ENCODE results near the gene ARHGAP36.

The ARHGAP36 gene

GRCh38 chrX:131058136-131058868, at the start of gene ARHGAP36:
TSS of gene ARHGAP36 (plus strand) at chrX:131058346. CDS start at chrX:131081666, 23,320 bp downstream.
- no peak for DNase-seq

- no peak for DNase-seq
Measured at GRCh38 chrX:131010186-131010585, 48.0 kb upstream of the ARHGAP36 start.

GRCh38 chrX:131025336-131025735, 32.8 kb upstream of the ARHGAP36 start:
- DNase-seq, result no peak

GRCh38 chrX:131032354-131033230, 25.6 kb upstream of the ARHGAP36 start:
- no peak for DNase-seq

- no peak for DNase-seq
Measured at GRCh38 chrX:131034063-131034462, 24.1 kb upstream of the ARHGAP36 start.

DNA sequence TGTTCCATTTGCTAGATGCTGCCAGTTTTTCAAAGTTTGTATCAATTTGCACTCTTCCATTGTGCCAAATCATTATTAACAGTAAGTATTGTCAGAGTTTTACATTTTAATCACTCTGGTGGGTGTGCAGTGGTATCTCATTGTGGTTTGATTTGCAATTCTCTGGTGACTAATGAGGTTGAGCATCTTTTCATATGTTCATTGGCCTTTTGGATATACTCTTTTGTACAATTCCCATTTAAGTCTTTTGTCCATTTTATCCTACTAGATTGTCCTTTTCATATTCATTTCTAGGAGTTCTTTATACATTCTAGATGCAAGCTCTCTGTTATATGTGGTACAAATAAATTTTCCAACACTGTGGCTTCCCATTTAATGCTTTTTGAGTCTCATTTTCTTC, 17.4 kb upstream of the ARHGAP36 start:
- no peak for DNase-seq

DNA sequence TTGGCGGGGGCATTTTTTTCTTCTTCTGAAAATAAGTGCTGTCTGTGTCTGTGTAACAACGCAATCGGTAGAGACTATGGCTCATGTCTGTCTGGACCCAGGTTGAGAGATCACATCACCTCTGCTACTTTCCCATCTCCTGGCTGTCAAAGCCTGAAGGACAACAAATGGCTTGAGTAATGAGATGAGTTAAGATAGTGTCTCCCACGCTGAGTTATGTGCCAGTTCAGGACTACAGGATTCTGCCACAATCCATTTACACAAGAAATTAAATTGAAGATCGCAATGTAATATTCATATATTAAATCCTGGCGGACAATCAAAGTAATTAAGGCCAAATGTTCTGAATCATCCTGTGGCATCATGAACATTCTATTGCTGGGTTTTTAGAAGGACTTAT, 16.5 kb upstream of the ARHGAP36 start:
- DNase-seq, result no peak

- DNase-seq, result no peak
Measured at GRCh38 chrX:131045726-131046125, 12.4 kb upstream of the ARHGAP36 start.

DNA sequence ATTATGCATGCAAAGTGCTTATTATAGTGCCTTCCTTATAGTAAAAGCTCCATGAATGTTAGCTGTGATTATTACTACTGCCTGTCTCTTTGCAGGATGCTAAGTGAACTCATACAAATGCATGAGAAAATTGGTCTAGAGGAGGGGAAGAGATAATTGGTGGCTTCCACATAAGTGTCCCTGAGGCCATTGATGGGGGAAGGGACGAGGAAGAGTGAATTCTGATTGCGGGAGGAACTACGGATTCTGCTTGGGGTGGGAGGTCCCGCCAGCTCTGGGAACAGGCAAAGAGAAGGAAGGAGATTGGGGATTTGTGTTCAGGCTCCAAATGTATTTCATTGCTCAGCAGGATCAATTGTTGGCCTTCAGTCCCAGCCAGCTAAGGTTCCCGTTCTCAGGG, 11.6 kb upstream of the ARHGAP36 start:
- no peak for DNase-seq

- DNase-seq, result no peak
Measured at GRCh38 chrX:131047180-131047579, 11.0 kb upstream of the ARHGAP36 start.

- DNase-seq, result no peak
Measured at GRCh38 chrX:131053076-131053475, 5.1 kb upstream of the ARHGAP36 start.

DNA sequence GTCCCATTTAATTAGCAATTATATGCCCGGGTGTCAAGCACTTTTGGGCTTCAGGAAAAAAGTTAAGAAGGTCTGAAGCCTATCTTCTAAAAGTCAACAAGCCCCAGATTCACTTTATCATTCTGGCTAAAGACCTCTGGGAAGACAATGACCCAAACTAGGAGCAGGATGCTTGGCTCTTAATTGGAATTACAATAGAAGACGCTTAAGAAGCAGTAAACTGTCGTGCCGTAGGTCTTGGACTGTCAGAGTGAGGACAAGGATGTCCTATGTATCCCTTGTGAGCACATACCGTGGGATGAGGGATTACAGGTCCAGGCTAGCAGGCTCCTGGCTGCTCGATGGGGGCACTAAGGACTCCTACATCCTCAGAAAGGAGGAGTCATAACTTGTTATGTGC, 3.2 kb upstream of the ARHGAP36 start:
- no peak for DNase-seq

- no peak for DNase-seq
Measured at GRCh38 chrX:131057706-131058105, 440 bp upstream of the ARHGAP36 start.

GRCh38 chrX:131059246-131059645, 1.1 kb downstream of the ARHGAP36 start:
- DNase-seq, result no peak

DNA sequence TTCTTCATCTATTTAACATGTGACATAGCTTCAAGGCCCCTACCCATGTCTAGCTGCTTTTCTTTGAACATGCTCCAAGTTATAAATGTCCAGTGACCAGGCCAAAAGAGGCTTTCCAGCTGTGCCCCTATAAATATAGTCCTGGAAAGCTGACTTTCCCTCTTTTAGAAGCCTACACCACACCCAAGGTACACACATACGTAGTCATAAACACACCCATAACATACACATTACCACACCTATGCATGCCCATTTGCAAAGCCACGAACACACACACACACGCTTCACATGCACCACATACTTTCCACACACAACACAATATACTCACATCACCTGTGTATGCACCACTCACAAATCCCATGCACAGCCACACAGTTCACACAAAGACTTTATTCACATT, 2.0 kb downstream of the ARHGAP36 start:
- no peak for DNase-seq

DNA sequence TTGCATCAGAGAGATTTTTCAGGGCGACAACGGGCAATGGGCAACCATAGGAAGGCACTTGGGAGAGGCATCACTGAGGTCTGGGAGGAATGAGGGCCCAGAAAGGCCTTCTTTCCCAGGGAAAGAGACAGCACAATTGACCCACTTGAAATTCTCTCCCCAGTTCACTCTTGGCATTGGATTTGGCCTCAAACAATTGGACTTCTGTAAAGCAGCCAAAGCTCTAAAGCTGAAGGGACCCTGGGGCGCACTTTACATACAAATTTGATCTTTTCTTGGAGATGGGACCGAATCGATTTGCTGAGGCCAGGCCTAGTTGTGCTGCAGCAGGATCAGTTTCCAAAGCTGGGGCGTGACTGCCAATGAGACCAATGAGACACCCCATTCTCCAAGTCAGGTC, 3.2 kb downstream of the ARHGAP36 start:
- DNase-seq, result no peak

GRCh38 chrX:131063613-131064012, 5.5 kb downstream of the ARHGAP36 start:
- DNase-seq, result no peak

DNA sequence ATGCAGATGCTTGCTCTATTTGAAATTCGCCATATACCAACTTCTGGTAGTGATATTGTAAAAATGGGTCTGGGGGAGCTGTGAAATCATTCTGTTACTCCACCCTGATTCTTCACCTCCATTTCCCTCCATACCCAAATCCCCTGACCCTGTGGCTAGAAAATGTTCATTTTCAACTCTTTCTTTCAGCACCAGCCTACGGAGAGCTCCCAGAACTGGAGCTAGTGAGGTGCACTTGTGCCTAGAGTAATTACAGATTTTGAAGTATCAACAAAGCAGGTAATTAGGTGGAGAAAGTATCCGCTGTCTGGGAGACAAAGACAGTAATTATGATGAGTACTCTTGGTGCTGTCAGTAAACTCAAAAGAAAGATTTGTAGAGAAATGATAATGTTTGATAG, 8.1 kb downstream of the ARHGAP36 start:
- no peak for DNase-seq

- DNase-seq, result no peak
Measured at GRCh38 chrX:131067216-131067615, 9.1 kb downstream of the ARHGAP36 start.

DNA sequence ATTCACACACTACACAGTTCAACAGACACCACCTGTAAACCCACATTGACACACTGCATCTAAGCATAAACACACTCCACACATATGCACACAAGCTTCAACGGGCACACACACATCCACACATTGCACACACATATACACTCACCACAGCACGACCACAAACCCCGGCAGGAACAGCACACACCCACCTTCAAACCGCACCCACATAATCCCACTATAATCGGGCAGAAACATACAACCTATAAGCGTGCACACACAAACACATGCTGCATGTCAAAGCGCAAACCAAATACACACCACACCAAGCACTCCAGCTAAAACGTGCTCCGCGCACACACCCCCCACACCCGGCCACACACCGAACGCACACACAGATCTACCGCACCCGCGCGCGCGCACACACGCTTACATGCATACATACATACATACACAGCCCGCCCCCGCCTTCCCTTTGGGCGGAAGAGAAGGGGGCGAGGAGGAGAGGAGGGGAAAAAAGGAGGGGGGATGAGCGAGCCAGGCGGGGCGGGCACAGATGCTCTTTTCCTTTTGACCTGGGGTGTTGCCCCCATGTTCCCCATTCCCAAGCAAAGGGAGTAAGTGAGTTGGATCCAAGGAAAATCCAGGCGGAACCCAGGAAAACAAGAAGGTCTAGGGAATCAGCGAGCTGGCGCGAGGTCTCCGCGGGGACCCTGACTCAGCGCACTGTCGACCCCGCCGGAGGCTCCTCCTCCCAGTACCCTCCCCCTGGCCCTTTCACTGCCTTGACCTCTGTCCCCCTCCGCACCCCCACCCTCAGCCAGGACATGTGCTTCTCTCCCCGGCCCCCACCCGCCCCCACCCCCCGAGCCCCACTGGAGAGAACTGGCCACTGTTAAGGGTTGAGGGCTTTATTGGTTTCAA, 9.9 kb downstream of the ARHGAP36 start:
- DNase-seq, result no peak

GRCh38 chrX:131068945-131069719, 11.0 kb downstream of the ARHGAP36 start:
- DNase-seq, result no peak

- DNase-seq, result no peak
Measured at GRCh38 chrX:131072871-131073571, 14.9 kb downstream of the ARHGAP36 start.

Data from NCI-H1436 (cell line).